Stimulated activated CD4-positive, alpha-beta T cell treated with anti-CD3 and anti-CD28 coated beads, Interleukin-1b, Interleukin-23, amount 100 ng/mL, for 48 hours (primary cell): ENCODE data around the gene SLC25A44.

Source experiments
- DNase-seq: peaks from one replicate; pipeline ENCODE4 v3.0.0-alpha.2; 2020

The SLC25A44 gene

GRCh38 chr1:156244126-156244525 lies 50.2 kb downstream of the SLC25A44 start:
- DNase-seq: no peak

DNA sequence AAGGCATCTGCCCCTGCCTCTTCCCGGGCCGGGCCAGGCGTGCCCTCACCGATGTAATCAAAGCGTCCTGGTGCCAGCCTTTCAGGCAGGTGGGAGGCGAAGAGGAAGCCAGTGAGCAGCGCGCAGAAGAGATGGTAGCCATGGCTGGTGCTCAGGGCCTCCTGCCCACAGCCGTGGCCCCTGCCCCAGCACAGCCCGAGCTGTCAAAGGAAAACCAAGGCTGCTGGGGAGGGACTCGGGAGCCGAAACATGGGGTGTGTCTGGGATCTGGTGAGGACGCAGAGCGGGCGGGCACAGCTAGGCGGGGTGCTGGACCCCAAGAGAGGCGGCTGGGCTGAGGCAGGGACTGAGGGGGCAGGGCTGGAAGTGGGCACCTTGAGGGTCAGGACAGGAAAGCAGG lies 50.8 kb downstream of the SLC25A44 start:
- DNase-seq: no peak

- no peak for DNase-seq
These were observed 51.7 kb downstream of the SLC25A44 start for GRCh38 chr1:156245451-156246232.

GRCh38 chr1:156246241-156246780 lies 52.4 kb downstream of the SLC25A44 start:
- no peak for DNase-seq

DNA sequence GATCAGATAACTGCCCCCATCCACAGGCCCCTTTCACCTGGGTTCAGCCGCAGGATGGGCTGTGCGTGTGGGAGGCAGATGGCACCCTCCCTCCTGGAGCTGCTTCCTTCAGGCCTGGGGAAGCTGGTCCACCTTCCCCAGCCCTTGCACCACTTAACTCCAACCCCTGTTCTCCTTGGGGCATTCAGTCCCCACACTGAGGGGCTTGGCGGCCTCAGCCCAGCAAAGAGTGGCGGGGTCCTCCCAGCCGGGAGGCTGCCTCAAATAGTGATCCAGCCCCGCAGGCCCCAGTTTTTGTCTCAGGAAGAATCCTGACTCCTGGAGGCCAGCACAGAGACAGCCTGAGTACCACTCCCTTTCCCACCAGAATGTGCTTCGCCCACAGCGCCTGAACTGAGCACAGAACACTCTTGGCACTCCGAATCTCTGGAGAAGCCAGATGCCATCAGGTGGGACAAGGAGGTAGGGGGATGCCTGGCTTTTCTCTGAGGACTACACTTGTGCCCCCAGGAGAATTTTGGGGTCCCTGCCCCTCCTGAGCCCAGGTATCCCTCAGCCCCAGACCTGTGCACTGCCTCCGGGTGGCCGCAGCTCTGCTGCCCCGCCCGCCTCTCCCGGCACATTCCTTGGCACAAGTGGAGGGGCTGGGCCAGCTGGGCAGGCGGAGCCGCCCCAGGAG lies 53.0 kb downstream of the SLC25A44 start:
- no peak for DNase-seq

DNA sequence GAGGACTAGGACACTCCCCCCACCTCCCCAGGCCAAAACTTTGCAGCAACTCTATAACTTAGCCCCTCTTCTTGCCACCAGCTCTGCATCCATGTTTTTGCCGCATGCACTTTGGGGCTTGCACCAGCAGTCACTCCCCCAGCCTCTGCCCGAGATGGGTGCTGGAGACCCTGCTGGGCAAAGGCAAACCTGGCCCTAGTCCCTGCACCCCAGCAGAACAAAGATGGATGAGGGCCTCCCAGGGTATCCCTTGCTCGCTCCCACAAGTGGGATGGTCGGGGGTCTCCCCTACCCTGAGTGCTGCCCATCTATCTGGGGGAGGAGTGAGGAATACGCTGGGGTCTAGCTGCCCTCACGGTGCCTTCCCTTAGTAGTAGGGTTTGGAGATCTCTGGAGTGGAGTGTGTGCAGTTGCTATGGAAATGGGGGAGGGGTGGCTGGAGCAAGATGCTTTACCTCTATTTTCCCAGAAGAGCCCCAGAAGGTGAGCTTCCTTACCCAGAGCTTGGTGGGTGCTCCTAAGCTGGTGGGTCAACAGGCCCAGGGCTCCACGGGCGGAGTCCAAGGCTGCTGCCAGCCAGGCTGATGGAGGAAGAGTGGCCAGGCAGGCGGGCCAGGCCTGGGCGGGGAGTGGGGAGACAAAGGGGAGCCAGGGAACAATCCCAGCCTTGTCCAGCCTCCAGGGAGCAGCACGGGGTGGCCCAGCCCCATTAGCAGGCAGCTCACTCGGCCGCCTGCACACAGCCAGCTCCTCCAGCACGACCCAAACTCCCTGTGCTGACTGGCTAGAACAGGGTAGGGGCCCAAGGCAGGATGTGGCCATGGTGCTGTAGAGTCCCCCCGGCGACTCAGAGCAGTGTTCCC lies 53.8 kb downstream of the SLC25A44 start, which contains the start of gene PAQR6:
TSS of gene PAQR6 (minus strand) at position 597 of the 863 bp plus-strand sequence. CDS start 1,325 bp downstream, outside the sequence.
- no peak for DNase-seq

- no peak for DNase-seq
These were observed 54.4 kb downstream of the SLC25A44 start for GRCh38 chr1:156248323-156248683.

- DNase-seq: no peak
These were observed 55.7 kb downstream of the SLC25A44 start for GRCh38 chr1:156249593-156249992.

DNA sequence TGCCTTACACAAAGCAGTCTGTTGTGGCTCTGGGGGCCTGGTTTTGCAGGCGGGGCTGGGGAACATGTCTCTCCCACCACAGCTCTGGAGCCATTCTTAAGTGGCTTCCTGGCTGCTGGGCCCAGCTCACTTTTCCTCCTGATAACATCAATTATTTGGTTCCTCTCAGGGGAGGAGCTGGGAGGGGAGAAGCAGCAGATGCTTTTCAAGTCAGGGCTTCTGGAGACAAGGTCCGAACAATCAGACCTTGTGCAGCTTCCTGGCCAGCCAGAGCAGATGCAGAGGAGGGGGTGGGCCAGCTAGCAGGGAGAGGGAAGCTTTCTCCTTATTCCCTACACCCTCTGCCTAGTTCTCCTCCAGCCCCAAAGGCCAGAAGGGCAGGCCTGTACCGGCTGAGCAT lies 57.6 kb downstream of the SLC25A44 start:
- DNase-seq: no peak

- DNase-seq: no peak
These were observed 59.7 kb downstream of the SLC25A44 start for GRCh38 chr1:156253634-156254033.

- DNase-seq: no peak
These were observed 63.8 kb downstream of the SLC25A44 start for GRCh38 chr1:156257711-156258110.

GRCh38 chr1:156258859-156259258 lies 65.0 kb downstream of the SLC25A44 start:
- DNase-seq: no peak

DNA sequence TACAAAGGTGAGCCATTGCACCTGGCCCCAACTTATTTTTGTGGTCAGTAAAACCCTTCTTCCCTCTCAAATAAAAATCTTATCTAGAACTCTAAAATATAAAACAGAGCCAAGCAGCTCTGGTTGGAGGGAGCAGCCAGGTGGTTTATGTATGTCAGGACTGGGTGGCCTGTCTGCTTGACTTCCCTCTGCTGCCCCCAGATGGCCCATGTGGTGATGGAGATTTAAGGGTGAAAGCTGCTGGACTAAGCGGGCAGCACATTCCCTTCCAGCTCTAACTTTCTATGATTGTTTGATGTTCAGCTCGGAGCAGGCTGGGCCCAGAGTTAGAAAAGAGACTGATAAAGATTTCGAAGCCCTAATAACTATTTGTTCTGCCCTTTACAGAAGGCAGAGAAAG lies 65.9 kb downstream of the SLC25A44 start:
- DNase-seq: no peak

GRCh38 chr1:156260896-156261295 lies 67.0 kb downstream of the SLC25A44 start:
- no peak for DNase-seq
